NCI-H1930 (cell line): ENCODE measurements around the gene ANKRD62.

Source experiments
- DNase-seq, 2 experiments: peaks; one replicate each; lab custom pipeline; 2025; lab: John Stamatoyannopoulos, UW

ANKRD62 gene

DNA sequence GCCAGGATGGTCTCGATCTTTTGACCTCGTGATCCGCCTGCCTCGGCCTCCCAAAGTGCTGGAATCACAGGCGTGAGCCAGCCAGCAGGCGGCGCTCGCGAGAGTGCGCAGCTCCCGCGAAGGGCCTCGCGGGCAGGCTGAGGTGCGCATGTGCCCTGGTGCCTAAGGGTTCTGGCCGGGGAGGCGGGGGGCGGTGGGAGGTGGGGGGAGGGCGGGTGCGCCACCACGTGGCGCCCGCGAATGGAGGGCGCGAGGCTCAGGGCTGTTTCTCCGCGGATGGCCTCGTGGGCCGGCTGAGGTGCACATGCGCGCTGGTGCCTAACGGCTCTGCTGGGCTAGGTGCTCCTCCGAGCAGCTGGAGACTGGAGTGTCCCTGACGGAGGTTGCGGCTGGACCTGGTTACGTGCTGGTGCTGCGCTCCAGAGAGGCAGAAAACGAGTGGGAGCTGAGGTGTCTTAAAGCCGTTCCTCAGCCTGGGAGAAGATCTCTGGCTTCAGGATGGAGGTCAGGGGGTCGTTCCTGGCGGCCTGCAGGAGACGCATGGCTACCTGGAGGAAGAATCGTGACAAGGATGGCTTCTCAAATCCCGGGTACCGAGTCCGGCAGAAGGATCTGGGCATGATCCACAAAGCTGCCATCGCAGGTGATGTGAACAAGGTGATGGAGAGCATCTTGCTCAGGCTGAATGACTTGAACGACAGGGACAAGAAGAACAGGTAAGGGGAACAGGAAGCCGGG, at the start of gene ANKRD62:
Gene ANKRD62, plus strand, starts transcription at position 324 of the 738 bp plus-strand sequence. Its CDS starts 175 bp downstream, at position 499.
- no peak for DNase-seq

DNA sequence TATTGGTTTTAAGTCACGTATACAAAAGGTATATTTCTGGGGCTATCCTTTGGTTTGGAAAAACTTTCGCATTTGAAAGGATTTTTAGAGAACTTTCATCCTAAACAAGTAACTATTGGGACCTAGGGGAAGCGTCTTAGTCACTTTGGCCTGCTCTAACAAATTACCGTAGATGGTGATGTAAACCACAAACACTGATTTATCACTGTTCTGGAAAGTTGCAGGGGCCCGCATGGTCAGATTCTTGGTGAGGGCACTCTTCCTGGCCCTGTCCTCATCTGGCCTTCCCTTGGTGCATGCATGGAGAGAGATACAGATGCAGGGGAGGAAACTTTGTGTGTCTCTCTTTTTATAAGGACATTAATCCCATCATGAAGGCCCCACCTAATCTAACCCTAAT, 49.1 kb upstream of the ANKRD62 start:
- DNase-seq = no peak

DNA sequence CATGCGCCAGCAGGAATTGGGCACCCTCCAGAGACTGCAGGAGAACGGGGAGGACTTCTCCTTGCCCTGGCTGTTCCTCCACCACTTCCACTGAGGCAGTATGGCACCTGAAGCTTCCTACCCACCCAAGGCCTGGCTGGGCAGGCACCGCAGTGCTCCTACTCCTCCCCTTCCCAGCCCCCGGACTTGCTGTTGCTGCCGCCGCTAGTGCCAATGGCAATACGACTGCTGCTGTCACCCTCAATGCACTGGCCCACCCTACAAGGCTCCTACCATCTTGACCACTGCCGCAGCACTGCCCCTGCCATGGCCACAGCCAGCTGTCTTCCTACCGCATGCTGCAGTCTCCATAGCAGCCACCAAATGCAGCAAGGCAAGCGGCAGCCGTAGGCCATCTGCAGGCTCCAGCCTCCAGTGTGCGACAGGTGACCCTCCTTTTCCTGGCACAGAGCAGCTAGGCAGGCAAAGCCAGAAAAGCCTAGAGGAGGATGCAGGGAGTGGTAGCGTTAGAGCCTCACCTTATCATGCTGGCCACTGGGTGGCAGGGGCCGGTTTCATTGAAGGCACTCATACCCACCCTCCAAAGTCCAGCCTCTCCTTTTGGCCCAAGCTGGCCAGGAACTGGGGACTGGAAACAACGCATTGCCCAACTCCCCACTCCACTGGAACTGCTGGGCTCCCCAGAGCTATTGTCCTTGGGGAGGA, 47.4 kb upstream of the ANKRD62 start:
- DNase-seq = no peak

DNA sequence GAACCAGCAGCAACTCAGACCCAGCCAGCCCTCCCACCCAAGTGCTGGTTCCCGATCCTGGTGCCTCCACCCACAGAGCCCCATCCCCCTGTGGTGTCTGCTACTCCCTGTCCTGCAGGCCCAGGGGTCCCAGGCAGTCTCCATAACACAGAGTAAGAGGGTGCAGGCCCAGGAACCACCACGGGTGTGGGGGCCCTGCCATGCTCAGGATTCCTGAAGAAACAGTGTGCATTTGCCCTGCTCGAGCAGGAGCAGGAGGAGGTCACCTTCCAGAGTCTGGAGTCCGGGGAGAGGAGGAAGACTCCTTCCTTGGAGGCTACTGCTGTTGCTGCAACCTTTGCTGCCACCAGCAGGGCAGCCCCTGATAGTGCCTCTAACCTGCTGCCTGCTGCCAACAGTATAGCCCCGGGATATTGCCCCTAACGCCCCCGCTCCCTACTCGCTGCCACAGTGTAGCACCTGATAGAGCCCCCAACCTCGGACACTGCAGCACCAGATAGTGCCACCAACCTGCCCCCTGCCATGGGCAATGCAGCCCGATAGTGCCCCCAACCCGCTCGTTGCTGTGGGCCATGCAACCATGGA, 46.8 kb upstream of the ANKRD62 start:
- DNase-seq = no peak

DNA sequence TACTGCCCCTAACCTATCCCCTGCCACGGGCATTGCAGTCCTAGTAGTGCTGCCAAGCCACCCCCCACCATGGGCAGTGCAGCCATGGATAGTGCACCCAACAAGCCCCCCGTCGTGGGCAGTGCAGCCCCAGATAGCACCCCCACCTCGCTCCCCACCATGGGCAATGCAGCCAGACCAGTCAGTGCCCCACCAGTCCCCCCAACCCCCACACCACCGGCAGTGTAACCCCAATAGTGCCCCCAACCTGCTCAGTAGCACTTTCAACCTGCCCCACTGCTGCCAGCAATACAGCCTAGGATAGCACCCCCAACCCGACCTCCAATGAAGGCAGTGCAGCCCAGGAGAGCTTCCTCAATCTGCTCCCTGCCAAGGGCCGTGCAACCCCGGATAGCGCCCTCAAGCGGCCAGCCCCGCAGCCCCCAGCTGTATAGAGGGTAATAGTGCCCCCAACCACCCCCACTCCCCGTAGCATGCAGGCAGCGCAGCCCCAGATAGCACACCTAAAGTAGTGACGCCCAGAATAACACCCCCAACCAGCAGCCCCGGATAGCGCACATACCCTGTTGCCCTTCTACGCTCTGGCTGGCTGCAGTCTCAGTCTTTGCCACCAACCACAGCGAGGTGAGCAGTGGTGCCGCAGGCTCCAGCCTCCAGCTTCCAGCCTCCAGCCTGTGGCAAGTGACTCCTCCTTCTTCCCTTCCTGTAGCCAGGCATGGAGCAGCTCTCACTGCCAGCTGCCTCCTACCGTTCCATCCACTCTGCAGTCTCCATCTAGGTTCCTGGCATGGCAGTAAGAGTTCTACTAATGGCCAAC, 45.4 kb upstream of the ANKRD62 start:
- DNase-seq = no peak

DNA sequence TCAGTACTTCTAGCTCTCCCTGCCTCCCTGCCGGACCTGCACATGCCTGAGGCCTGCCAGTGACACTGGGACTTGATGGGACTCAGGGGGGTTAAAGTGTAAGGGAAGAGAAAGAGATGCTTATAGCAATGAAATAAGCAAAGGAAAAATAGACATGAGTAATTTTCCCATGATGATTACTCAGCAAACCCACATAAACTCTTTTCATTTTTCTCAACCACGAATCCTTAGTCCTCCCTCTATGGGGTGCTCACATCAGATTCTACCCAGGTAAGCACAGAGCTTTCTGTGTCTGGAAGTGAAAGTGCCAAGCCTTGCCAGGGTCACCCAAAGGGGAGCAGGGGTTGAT, 44.8 kb upstream of the ANKRD62 start:
- DNase-seq = no peak

DNA sequence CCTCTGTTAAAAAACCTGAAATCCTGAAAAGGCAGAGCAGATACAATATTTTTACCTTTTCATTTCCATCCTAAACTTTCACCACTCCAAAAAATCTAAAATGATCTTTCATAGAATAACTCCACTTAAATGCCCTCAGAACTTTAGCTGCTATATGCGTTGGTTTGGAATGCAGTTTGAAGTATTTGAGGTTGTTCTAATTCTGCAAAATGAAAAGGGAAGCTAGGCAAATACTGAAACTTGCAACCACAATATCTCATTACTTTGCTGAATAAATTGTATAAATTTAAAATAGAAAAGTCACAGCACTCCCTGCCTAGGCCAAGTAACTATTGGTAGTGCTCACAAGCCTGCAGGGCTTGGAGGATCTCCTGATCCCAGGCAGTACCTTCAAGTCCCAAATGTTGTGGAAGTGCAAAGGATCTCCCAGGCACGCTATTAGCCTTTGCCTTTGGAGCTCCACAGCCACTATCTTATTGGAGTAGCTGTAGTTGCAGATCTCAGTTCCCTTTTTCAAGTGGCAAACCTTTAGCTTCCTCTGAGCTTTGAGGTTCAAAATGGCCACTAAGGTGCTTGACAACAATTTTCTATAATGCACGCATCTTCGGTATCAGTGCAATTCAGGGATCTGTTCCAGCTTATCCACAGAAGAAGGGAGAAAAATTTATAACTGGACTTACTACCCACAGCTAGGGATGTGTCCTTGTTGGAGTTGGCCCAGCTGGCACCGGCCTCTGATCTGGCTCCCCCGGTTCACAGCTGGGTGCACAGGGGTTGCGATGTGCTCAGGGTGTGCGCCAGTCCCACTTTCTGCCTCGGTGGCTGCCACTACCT, 43.4 kb upstream of the ANKRD62 start:
- no peak for DNase-seq

DNA sequence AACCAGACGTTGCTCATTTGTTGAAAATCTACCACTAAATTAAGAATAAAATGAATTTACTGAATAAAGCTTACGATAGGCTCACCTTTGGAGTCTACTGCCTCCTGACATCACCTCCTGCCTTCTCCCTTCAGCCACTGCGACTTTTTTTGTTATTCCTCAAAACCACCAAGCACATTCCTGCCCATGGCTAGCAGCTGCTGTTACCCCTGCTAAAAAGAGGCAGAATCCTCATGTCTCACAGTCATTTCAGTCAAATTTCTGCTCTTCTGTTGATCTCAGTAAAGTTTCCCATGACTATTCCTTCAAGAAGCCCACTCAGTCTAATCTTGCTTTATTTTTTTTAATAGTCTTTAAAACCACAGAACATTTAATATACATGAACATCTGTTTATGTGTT, 40.8 kb upstream of the ANKRD62 start:
- DNase-seq = no peak

DNA sequence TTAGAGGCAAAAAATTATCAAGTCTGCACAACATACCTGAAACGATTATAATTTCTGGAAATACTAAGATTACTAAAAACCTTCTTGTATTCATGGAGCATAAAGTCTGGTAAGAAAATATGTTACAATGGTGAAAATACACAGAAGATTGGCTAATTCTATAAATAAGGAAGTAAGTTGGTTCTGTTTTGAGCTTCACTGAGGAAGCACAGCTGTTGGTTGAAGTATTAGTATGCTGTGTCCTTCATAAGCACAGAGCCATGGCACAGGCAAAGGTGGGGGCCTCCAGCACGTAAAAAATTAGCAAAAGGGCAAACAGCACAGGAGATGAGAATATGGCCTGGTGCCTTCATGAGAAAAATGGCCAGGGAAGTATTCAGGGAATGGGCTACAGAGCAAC, 40.4 kb upstream of the ANKRD62 start:
- DNase-seq = no peak

DNA sequence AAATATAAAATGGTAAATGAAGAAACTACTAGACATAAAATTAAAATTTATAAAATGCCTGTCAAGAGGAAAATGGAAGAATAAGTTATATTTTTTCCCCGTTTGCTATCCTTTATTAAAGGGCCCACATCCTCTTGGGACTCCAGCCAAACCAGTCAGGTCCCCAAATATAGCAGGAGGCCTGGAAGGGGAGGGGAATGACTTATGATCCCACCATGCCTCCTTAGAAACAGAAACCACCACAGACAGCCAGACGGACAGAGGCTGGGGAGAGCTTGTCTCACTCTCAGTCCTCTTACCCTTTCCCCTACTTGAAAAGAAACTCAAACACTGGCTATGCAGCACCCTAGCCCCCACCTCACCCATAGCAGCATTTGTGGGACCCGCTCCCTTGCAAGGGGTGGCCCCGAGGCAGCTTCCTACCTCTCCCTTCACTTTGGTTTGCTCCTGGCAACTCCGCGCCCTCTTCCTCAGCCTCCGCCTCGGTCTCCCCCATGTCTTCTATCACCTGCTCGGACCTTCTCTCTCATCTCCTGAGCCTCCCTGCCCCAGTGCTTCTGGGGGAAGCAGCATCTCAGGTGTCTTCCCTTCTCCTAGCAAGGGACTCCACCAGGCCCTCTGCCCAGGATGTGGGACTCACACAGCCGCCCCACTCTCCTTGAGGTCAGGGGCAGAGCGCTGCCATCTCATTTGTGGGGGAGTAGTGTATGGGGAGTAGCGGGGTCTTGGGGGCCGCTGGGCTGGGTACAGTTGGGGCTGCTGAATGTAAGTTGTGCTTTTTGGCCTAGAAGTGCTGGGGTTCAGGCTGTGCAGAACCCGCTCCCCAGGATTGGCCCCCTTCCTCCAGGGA, 37.4 kb upstream of the ANKRD62 start:
- no peak for DNase-seq

DNA sequence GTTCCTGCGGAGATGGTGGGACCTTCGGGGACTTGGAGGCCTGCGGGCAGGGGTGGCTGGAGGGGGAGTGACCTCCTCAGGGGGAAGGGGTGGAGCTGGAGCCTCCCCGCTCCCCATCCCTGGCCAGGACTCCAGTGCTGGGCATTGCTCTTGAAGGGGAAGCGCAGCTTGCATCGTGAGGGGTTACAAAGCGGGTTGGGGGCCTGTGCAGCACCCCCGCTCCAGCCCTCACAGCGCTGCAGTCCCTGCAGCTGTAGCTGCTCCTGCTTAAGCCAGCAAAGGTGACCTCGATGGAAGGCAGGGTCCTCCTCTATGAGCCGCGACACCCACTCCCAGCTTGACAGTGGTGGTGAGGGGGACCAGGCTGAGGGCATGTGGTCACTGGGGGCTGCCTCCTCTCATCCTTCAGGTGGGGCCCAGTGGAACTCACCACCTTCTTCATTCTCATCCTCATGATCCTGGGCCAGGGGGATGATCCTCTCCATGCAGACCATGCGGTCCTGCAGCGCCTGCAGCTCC, 36.7 kb upstream of the ANKRD62 start:
- no peak for DNase-seq

DNA sequence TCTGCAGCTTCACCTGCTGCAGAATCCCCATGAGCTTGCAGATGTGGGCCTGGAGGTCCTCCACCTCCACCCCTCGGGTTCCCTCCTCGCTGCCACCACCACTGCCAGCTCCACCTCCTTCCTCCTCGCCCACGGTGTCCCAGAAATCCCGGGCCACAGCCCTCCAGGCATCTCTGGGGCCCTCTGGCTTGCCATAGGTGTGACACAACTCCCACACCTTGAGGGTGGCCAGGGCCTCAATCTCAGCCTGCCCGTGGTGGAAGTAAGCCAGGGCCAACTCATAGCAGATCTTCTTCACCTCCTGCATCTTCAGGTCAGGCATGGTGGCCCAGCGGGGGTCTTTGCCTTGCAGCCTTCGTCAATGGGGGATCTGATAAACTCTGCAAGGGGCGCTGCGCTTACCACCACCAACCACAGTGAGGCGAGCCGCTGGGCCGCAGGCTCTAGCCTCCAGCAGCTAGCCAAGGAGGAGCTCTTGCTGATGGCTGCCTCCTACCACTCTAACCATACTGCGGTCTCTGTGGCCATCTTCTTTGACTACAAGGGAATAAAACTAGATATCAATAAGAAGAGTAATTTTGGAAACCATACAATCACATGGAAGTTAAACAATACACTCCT, 36.1 kb upstream of the ANKRD62 start:
- no peak for DNase-seq

DNA sequence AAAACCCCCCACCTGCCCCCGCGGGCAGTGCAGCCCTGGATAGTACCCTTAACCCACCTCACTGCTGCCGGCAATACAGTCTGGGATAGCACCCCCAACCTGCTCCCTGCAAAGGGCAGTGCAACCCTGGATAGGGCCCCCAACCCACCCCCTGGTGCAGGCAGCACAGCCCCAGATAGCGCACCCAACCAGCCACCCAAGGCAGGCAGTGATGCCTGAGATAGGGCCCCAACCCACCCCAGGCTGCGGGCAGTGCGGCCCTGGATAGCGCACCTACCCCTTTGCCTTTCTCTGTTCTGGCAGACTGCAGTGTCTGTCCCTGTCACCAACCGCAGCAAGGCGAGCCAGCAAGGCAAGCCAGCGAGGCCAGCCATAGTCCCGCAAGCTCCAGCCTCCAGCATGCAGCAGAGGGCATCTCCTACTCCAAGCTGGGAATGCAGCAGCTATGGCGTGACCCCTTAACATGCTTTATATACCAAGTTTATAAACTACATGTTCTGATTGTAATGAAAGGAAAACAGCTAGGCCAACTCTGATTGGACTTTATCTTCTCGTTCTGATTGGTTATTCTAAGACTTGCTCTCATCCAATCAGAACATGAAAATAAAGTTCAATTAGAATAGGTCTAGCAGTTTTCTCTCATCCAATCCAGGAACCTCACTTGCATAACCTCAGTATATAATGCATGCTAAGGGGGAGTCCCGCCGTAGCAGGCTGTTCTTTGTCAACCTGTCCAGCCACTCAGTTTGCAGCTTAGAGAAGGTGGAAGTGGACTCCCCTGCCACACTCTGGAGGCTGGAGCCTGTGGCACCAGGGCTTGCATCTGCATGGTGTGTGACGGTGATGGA, 34.1 kb upstream of the ANKRD62 start:
- no peak for DNase-seq

DNA sequence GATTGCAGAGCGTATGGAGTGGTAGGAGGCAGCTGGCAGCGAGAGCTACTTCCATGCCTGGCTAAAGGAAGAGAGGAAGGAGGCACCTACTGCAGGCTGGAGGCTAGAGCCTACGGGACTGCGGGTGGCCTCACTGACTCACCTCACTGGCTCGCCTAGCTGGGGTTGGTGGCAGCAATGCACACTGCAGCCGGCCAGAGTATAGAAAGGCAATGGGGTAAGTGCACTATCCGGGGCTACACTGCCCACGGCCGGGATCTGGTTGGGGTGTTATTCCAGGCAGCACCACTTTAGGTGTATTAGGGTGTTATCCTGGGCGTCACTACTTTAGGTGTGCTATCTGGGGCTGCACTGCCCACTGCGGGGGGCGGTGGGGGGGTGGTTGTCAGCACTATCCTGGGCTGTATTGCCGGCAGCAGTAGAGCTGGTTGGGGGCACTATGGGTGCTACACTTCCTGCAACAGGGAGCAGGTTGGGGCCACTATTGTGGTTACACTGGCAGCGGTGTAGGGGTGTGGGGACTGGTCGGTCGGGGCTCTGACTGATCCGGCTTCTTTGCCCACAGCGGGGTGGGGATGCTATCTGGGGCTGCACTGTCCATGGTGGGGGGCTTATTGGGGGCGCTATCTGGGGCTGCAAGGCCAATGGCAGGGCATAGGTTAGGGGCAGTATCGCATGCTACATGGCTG, 33.3 kb upstream of the ANKRD62 start:
- no peak for DNase-seq

DNA sequence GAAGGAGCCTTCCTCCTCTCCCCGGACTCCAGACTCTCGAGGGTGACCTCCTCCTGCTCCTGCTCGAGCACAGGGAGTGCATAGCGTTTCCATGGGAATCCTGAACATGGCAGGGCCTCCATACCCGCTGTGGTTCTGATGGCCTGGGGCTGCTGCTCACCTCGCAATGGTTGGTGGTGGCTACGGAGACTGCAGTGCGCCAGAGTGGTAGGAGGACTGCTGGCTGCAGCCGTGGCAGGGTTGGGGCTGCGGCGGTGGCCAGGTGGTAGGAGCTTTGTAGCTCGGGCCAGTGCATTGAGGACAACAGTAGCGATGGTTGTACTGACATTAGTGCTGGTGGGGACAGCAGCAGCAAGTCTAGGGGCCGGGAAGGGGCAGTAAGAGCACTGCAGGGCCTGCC, 32.0 kb upstream of the ANKRD62 start:
- DNase-seq = no peak

DNA sequence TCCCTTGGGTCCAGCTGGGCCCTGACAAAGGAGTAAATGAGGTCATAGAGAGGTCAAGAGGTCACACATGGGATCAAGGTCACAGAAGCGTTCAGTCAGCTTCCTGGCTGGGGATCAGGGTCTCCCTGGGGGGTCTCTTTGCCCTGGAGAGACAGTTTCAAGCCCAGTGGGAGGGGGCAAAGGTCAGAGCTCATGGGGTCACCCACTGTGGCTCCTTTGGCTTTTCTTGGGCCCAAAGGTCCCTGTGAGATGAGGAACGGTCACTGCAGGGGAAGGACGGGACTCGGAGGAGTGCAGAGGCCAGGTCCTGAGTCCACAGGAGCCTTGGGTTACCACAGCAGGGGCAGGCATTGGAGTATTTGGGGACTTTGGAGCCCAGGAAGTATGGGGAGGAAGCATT, 30.7 kb upstream of the ANKRD62 start:
- no peak for DNase-seq

DNA sequence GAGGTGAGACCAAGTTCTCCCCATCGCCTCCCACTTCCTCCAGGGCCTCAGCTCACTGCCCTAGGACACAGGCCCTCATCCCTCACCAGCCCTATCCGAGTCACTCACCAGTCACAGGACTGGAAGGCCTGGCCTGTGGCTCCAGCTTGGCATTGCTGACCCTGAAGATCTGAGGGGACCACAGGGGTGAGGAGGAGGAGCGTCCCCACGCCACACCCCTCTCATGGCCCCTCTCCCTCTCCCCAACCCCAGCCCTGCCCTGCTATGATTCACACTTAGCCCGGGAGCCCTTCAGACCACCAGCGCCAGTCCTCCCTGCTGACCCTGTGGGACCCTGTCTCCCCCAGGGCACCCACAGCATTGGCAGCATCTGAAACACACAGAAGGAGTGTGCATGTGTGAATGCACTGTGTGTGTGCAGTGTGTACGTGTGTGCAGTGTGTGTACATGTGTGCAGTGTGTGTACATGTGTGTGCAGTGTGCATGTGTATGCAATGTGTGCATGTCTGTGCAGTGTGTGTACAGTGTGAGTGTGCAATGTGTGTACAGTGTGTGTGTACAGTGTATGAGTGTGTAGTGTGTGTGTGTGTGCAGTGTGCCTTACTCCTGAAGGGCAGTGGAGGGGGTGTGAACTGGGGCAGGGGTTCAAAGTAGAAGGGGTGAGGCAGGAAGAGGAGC, 29.4 kb upstream of the ANKRD62 start:
- no peak for DNase-seq

DNA sequence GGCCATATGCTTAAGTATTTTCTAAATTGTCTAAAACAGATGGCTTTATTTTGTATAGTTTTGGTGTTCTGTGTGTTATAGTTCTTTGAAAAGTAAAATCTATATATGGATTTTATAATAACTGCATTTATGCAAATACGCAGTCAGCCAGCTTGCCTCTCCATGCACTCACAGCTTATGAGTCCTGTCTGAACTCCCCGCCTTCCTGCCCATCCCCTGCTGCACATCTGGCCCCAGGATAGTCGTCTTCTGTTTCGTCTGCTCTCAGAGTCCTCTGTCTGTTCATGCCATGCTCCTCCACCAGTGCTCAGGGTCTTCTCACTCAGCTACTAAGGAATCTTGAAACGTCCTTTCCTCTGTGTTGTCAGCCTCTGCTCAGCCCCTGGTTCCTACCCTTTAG, 28.2 kb upstream of the ANKRD62 start:
- no peak for DNase-seq
